Neural progenitor cell (in vitro differentiated cells): ENCODE data around the gene EIF3D. TPM values are rescaled to one million over a fixed set of nuclear protein-coding genes. Genes with fewer than 3 reads are reported as not detected.
A peak's percentile ranks its signal among the peaks of the same experiment; 100 is the strongest.

Experiments used
- DNase-seq: peaks from one replicate; pipeline ENCODE4 v3.0.0-alpha.2; 2016; ENCODE audit warnings: low spot score
- H2AFZ ChIP-seq: fragments of 200-600 bp; sonication (generic); replicated peaks from 2 replicates; pipeline ENCODE4 v1.6.1; 2016; ENCODE audit warnings: antibody characterized with exemption
- H3F3A ChIP-seq: fragments of 200-600 bp; sonication (generic); 2 replicates; pipeline ENCODE4 v1.6.1; 2016; ENCODE audit warnings: antibody characterized with exemption, low read depth
- H3K27ac ChIP-seq: fragments of 200-600 bp; sonication (generic); 2 replicates; pipeline ENCODE4 v1.5.1; 2016; ENCODE audit warnings: mild to moderate bottlenecking
- H3K27me3 ChIP-seq: fragments of 200-600 bp; sonication (generic); 2 replicates; pipeline ENCODE4 v1.6.1; 2016; ENCODE audit warnings: mild to moderate bottlenecking, moderate library complexity
- H3K36me3 ChIP-seq: fragments of 200-600 bp; sonication (generic); 2 replicates; pipeline ENCODE4 v1.5.1; 2016
- H3K4me1 ChIP-seq: fragments of 200-600 bp; sonication (generic); 2 replicates; pipeline ENCODE4 v1.6.1; 2016; ENCODE audit warnings: mixed run types
- H3K4me2 ChIP-seq: fragments of 200-600 bp; sonication (generic); 2 replicates; pipeline ENCODE4 v1.6.1; 2016
- H3K4me3 ChIP-seq: fragments of 200-600 bp; sonication (generic); 2 replicates; pipeline ENCODE4 v1.5.1; 2016
- H3K79me2 ChIP-seq: fragments of 200-600 bp; sonication (generic); 2 replicates; pipeline ENCODE4 v1.6.1; 2016; ENCODE audit warnings: low read depth
- H3K9ac ChIP-seq: fragments of 200-600 bp; sonication (generic); 2 replicates; pipeline ENCODE4 v1.6.1; 2016
- H3K9me3 ChIP-seq: fragments of 200-600 bp; sonication (generic); 2 replicates; pipeline ENCODE4 v1.5.1; 2016; ENCODE audit warnings: low read depth
- H4K20me1 ChIP-seq: fragments of 200-600 bp; sonication (generic); 2 replicates; pipeline ENCODE4 v1.6.1; 2016; ENCODE audit warnings: low read depth
- H3K27ac Mint-ChIP-seq: 3 replicates; pipeline ENCODE4 v1.8.0; 2021; ENCODE audit warnings: mixed read lengths
- H3K27me3 Mint-ChIP-seq: 2 replicates; pipeline ENCODE4 v1.8.0; 2022; ENCODE audit warnings: low read depth, mild to moderate bottlenecking, inconsistent platforms, moderate library complexity, mixed read lengths; ENCODE audit not compliant: insufficient read depth
- H3K36me3 Mint-ChIP-seq: 3 replicates; pipeline ENCODE4 v1.8.0; 2021; ENCODE audit warnings: mixed read lengths
- H3K4me1 Mint-ChIP-seq: 3 replicates; pipeline ENCODE4 v1.8.0; 2021; ENCODE audit warnings: mixed read lengths
- H3K4me3 Mint-ChIP-seq: 3 replicates; pipeline ENCODE4 v1.8.0; 2021; ENCODE audit warnings: mild to moderate bottlenecking, moderate library complexity, mixed read lengths
- H3K9me3 Mint-ChIP-seq: 3 replicates; pipeline ENCODE4 v1.8.0; 2020; ENCODE audit warnings: mixed read lengths
- CTCF ChIP-seq: fragments of 200-600 bp; sonication (generic); IDR thresholded peaks from 2 replicates; pipeline ENCODE4 v1.5.1; 2017; ENCODE audit warnings: antibody characterized with exemption, mild to moderate bottlenecking
- EZH2 ChIP-seq: fragments of 200-600 bp; sonication (generic); IDR thresholded peaks from 2 replicates; pipeline ENCODE4 v1.6.1; 2017; ENCODE audit warnings: antibody characterized with exemption, mild to moderate bottlenecking, moderate library complexity
- EZH2phosphoT487 ChIP-seq: fragments of 200-600 bp; sonication (generic); IDR thresholded peaks from 2 replicates; pipeline ENCODE4 v1.6.1; 2017; ENCODE audit warnings: antibody characterized with exemption
- total RNA-seq: library from RNA; depleted of rRNA; stranded (reverse); fragments of >200 nt; gene quantifications from 2 replicates; pipeline ENCODE4 v1.2.3, GENCODE V29; 2015; ENCODE audit warnings: low replicate concordance

The EIF3D gene
- total RNA-seq, 1 donor from 2014 or later = 361 TPM

DNA sequence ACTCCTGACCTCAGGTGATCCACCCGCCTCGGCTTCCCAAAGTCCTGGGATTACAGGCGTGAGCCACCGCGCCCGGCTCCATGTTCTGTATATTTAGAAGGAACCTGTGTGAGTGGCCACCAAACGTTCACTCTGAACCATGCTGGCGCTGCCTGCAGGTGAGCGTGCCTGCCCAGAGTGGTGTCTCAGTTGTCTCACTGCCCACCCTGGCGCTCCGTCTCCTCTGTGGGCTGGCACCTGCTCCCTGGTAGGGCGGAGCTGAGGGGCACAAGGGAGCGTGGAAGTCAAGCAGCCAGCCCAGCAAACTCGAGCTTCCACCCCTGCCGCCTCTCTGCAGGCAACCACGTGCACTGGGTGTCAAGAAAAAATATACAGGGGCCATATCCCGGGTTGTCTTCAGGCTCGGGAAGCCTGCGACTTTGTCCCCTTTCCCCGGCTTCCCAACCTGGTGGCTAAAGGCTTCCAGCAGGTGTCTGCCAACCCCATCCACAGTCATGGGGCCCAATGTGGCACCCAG is 64.2 kb downstream of the EIF3D start:
- no peaks in the 10 kb centered on the region for H3K36me3 Mint-ChIP-seq
- peaks cover under 1% of the 10 kb centered on the region for H3F3A ChIP-seq
- H3K79me2 ChIP-seq = no peaks in the 10 kb centered on the region
- no peaks in the 10 kb centered on the region for H3K27me3 ChIP-seq
- H3K27ac Mint-ChIP-seq = no peak overlapping the region
- H3K27me3 Mint-ChIP-seq = no peaks in the 10 kb centered on the region
- TF ChIP-seq EZH2phosphoT487 (no peak), CTCF (no peak), EZH2 (no peak)
- H4K20me1 ChIP-seq = no peaks in the 10 kb centered on the region
- H3K4me2 ChIP-seq = no peak overlapping the region
- no peak overlapping the region for H3K9ac ChIP-seq
- H3K36me3 ChIP-seq = no peaks in the 10 kb centered on the region
- H2AFZ ChIP-seq = no peak overlapping the region
- H3K27ac ChIP-seq = no peak overlapping the region
- H3K4me1 Mint-ChIP-seq = peaks cover 15% of the 10 kb centered on the region
- H3K4me3 Mint-ChIP-seq = no peak overlapping the region
- DNase-seq = no peak
- H3K9me3 Mint-ChIP-seq = no peaks in the 10 kb centered on the region
- H3K4me1 ChIP-seq = peaks cover 2% of the 10 kb centered on the region
- H3K4me3 ChIP-seq = no peak overlapping the region
- H3K9me3 ChIP-seq = no peaks in the 10 kb centered on the region

- no peak overlapping the region for H3K27ac Mint-ChIP-seq
- DNase-seq = no peak
- H3K27ac ChIP-seq = no peak overlapping the region
These were observed 65.2 kb downstream of the EIF3D start for GRCh38 chr22:36463783-36464184.

DNA sequence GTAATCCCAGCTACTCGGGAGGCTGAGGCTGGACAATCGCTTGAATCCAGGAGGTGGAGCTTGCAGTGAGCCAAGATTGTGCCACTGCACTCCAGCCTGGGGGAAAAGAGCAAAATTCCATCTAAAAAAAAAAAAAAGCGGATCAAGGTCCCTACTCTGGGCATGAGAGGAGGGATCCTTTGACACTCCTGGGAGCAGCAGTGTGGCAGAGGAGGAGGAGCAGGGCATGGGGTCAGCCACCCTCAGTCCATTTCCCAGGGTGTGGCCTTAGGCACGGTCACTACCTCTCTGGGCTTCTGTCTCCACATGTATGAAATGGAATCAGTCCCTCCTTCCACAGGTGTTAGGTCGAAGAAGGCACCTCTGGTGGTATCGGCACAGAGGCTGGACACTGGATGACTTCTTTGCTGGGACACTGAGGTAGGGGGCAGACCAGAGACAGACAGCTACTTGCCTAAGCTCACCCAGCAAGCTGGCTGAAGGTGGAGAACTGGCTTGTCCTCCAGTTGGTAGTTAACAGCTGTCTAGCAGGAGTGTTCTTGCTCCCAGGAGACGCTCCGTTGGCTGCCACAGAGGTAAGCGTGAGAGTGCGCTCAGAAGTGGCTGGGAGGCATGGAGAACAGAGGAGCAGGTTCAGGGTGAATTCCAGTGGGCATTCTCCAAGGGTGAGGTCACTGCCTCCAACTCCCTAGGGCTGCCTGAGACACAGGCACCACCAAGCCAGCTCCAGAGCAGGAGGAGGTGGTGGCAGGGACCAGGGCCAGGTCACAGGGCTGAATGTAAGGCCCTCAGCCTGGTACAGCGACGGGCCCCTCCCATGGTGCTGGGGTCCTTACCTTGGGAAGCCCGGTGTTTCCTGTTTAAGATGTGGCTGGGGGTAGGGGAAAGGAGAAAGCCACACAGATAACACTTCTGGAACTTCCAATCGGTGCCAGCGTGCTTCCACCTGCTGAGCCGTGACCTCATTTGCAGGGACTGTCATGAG is 67.0 kb downstream of the EIF3D start:
- no peak for DNase-seq
- Histone ChIP-seq H3K27ac (no peak overlapping the region), H3K4me2 (no peak overlapping the region), H3K27me3 (no peaks in the 10 kb centered on the region), H4K20me1 (no peaks in the 10 kb centered on the region), H3K79me2 (no peaks in the 10 kb centered on the region), H3K9me3 (no peaks in the 10 kb centered on the region), H3K9ac (no peak overlapping the region), H3F3A (peaks cover 22% of the 10 kb centered on the region), H3K4me3 (no peak overlapping the region), H3K36me3 (no peaks in the 10 kb centered on the region), H3K4me1 (peaks cover 7% of the 10 kb centered on the region), H2AFZ (no peak overlapping the region)
- no peak overlapping the region for H3K4me3 Mint-ChIP-seq
- H3K36me3 Mint-ChIP-seq = no peaks in the 10 kb centered on the region
- no peaks in the 10 kb centered on the region for H3K27me3 Mint-ChIP-seq
- H3K9me3 Mint-ChIP-seq = no peaks in the 10 kb centered on the region
- no peak for TF ChIP-seq EZH2
- TF ChIP-seq CTCF = no peak
- no peak for TF ChIP-seq EZH2phosphoT487
- H3K4me1 Mint-ChIP-seq = peaks cover 26% of the 10 kb centered on the region
- peak overlapping the region; percentile 85 for H3K27ac Mint-ChIP-seq

More at GRCh38 chr22:36463783-36464184, 65.2 kb downstream of the EIF3D start:
- peaks cover 10% of the 10 kb centered on the region for H3F3A ChIP-seq
- H3K27me3 Mint-ChIP-seq = no peaks in the 10 kb centered on the region
- H2AFZ ChIP-seq = no peak overlapping the region
- peaks cover 22% of the 10 kb centered on the region for H3K4me1 Mint-ChIP-seq
- no peaks in the 10 kb centered on the region for H3K79me2 ChIP-seq
- no peaks in the 10 kb centered on the region for H4K20me1 ChIP-seq
- TF ChIP-seq CTCF (no peak), EZH2phosphoT487 (no peak), EZH2 (no peak)
- no peaks in the 10 kb centered on the region for H3K9me3 ChIP-seq
- H3K4me3 Mint-ChIP-seq = no peak overlapping the region
- no peak overlapping the region for H3K4me3 ChIP-seq
- no peaks in the 10 kb centered on the region for H3K36me3 ChIP-seq
- peaks cover 7% of the 10 kb centered on the region for H3K4me1 ChIP-seq
- no peaks in the 10 kb centered on the region for H3K9me3 Mint-ChIP-seq
- no peaks in the 10 kb centered on the region for H3K36me3 Mint-ChIP-seq
- no peak overlapping the region for H3K4me2 ChIP-seq
- no peaks in the 10 kb centered on the region for H3K27me3 ChIP-seq
- no peak overlapping the region for H3K9ac ChIP-seq

Other genes with a start within 250 kb of the EIF3D start
- 77.2 and 189 TPM in 2 replicates for gene MYH9, start 141.2 kb downstream of the EIF3D start, total RNA-seq
- 19.8 and 31.8 TPM in 2 replicates for gene TXN2, start 47.5 kb downstream of the EIF3D start, total RNA-seq
- gene FOXRED2, start 22.1 kb downstream of the EIF3D start, total RNA-seq = 4.7 and 10.4 TPM in 2 replicates
- gene CACNG2, start 174.6 kb upstream of the EIF3D start, total RNA-seq = not detected in 2 replicates
- gene IFT27, start 247.0 kb upstream of the EIF3D start, total RNA-seq = 31.7 and 37.1 TPM in 2 replicates